WTC11 (cell line): ENCODE data around the gene CFAP74. TPM values are rescaled to one million over a fixed set of nuclear protein-coding genes. Genes with fewer than 3 reads are reported as not detected.

ENCODE experiments used
- ATAC-seq: fragments of 200-7000 bp; cut with Tn5 transposase; 2 replicates; pipeline ENCODE4 v1.10.0; 2021; ENCODE audit warnings: mild to moderate bottlenecking, moderate library complexity
- CTCF ChIA-PET: fragments of 300-600 bp; sonication (Branson Sonifier 250); formaldehyde crosslinking; loops from one replicate; lab custom pipeline; 2021; ENCODE audit warnings: antibody characterized with exemption; lab: Charles Lee
- POLR2A ChIA-PET: fragments of 350-600 bp; sonication (Branson Sonifier 250); formaldehyde crosslinking; loops from one replicate; lab custom pipeline; 2021; ENCODE audit warnings: antibody characterized with exemption; lab: Charles Lee
- DNase-seq: peaks from one replicate; pipeline ENCODE4 v3.0.0; 2021; ENCODE audit warnings: low spot score
- H3K27ac Mint-ChIP-seq: 2 replicates; pipeline ENCODE4 v1.8.0; 2021; ENCODE audit warnings: mixed read lengths
- H3K27me3 Mint-ChIP-seq: 2 replicates; pipeline ENCODE4 v1.8.0; 2021; ENCODE audit warnings: low read depth, mild to moderate bottlenecking, moderate library complexity, mixed read lengths
- H3K36me3 Mint-ChIP-seq: 2 replicates; pipeline ENCODE4 v1.8.0; 2021; ENCODE audit warnings: mixed read lengths
- H3K4me1 Mint-ChIP-seq: 2 replicates; pipeline ENCODE4 v1.8.0; 2022; ENCODE audit warnings: mixed read lengths
- H3K4me3 Mint-ChIP-seq: 2 replicates; pipeline ENCODE4 v1.8.0; 2021; ENCODE audit warnings: mild to moderate bottlenecking, moderate library complexity, mixed read lengths
- H3K9me3 Mint-ChIP-seq: 2 replicates; pipeline ENCODE4 v1.8.0; 2021; ENCODE audit warnings: mixed read lengths
- FOXK1 ChIP-seq: sonication (generic); formaldehyde crosslinking; IDR thresholded peaks from 2 replicates; pipeline ENCODE4 v1.8.0; 2022; ENCODE audit warnings: mild to moderate bottlenecking, moderate library complexity, missing genetic modification reagents
- JAZF1 ChIP-seq: fragments of 250-450 bp; sonication (Bioruptor Pico); IDR thresholded peaks from 2 replicates; pipeline ENCODE4 v1.9.0; 2021; ENCODE audit warnings: moderate library complexity, mild to moderate bottlenecking, inconsistent platforms
- NFYB ChIP-seq: sonication (generic); formaldehyde crosslinking; conservative IDR thresholded peaks from 2 replicates; pipeline ENCODE4 v1.8.0; 2022; ENCODE audit warnings: low read depth, missing genetic modification reagents
- NR3C1 ChIP-seq: sonication (generic); formaldehyde crosslinking; conservative IDR thresholded peaks from 2 replicates; pipeline ENCODE4 v1.8.1; 2023; ENCODE audit warnings: low read depth, mild to moderate bottlenecking, missing genetic modification reagents
- OVOL2 ChIP-seq: fragments of 250-450 bp; sonication (Bioruptor Pico); IDR thresholded peaks from 2 replicates; pipeline ENCODE4 v1.9.0; 2021; ENCODE audit warnings: mild to moderate bottlenecking, borderline replicate concordance
- PRRX2 ChIP-seq: fragments of 250-450 bp; sonication (Bioruptor Pico); IDR thresholded peaks from 2 replicates; pipeline ENCODE4 v1.8.0; 2021; ENCODE audit warnings: mild to moderate bottlenecking
- TCF7 ChIP-seq: sonication (generic); formaldehyde crosslinking; IDR thresholded peaks from 2 replicates; pipeline ENCODE4 v1.8.0; 2022; ENCODE audit warnings: mild to moderate bottlenecking, low read depth, missing genetic modification reagents, moderate library complexity
- total RNA-seq: library from RNA; stranded (reverse); gene quantifications from 3 replicates; pipeline ENCODE4 v1.2.3, GENCODE V29; 2021
- TF ChIP-seq, protein P1 (sequence below): sonication (generic); formaldehyde crosslinking; IDR thresholded peaks from 2 replicates; pipeline ENCODE4 v1.8.1; 2023; ENCODE audit warnings: mild to moderate bottlenecking, missing genetic modification reagents
- TF ChIP-seq, protein P2 (sequence below): sonication (generic); formaldehyde crosslinking; IDR thresholded peaks from 2 replicates; pipeline ENCODE4 v1.8.0; 2023; ENCODE audit warnings: missing genetic modification reagents, mild to moderate bottlenecking, borderline replicate concordance
- TF ChIP-seq, protein P3 (sequence below): fragments of 250-450 bp; sonication (Bioruptor Pico); IDR thresholded peaks from 2 replicates; pipeline ENCODE4 v1.9.0; 2021; ENCODE audit warnings: mild to moderate bottlenecking
- TF ChIP-seq, protein P4 (sequence below): sonication (generic); formaldehyde crosslinking; IDR thresholded peaks from 2 replicates; pipeline ENCODE4 v1.8.0; 2022; ENCODE audit warnings: mild to moderate bottlenecking, missing genetic modification reagents

Gene CFAP74
- total RNA-seq, 1 experiment from 2014 or later: 0.35 TPM

DNA sequence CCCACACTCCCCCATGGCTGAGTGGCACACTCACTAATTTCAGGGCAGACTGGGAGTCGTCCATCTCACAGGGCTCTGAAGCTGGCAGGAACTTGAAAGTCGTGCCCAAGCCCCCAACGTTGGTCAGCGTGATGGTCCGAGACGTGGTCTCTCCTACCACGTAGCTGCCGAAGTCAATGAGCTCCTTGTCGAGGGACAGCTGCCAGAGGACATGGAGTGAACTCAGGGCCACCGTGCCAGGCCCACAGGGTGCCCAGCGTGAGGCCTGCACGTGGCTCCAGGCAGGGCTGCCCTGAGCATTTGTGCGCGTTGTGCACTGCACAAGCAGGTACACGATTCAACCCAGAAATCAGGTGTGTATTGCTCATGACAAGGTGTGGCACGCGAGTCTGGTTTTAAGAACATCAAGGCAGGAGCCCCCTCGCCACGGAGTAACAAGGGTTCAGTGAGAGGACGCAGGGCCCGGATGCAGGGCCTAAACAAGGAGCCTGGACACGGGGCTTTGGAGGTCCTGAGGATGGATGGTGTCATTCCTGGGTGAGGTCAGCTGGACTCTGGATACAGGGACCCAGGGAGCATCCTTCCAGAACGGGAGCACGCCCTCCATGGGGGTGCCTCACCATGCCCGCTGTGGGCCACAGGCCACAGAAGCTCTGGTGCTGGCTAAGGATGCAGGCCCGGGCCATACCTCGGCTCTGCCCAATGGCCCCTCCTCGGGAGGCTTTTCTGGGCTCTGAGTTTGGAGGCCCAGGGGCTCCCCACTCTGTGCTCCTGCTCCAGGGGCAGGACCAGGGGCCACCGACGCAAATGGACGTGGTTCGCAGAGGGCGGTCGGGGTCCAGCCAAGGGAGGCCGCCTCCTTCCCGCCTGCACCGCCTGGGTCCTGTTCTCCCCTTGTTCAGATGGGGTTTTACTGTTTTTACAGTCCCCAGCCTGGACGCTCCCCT lies 46.7 kb downstream of the CFAP74 start:
- H3K27ac Mint-ChIP-seq: no peak overlapping the region; the same call in 1 of the 2 replicates
- peaks cover 6% of the 10 kb centered on the region for H3K9me3 Mint-ChIP-seq
- no peaks in the 10 kb centered on the region; the same call in none of the 2 replicates for H3K27me3 Mint-ChIP-seq
- H3K4me3 Mint-ChIP-seq: no peak overlapping the region
- DNase-seq: no peak
- peaks cover 20% of the 10 kb centered on the region for H3K4me1 Mint-ChIP-seq
- no peak for TF ChIP-seq PRRX2
- TF ChIP-seq, protein P1, sequence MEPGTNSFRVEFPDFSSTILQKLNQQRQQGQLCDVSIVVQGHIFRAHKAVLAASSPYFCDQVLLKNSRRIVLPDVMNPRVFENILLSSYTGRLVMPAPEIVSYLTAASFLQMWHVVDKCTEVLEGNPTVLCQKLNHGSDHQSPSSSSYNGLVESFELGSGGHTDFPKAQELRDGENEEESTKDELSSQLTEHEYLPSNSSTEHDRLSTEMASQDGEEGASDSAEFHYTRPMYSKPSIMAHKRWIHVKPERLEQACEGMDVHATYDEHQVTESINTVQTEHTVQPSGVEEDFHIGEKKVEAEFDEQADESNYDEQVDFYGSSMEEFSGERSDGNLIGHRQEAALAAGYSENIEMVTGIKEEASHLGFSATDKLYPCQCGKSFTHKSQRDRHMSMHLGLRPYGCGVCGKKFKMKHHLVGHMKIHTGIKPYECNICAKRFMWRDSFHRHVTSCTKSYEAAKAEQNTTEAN (CRISPR knock-in tag): no peak
- no peak for TF ChIP-seq TCF7
- TF ChIP-seq NR3C1 (CRISPR knock-in tag): no peak
- TF ChIP-seq FOXK1 (CRISPR knock-in tag): no peak
- TF ChIP-seq, protein P2, sequence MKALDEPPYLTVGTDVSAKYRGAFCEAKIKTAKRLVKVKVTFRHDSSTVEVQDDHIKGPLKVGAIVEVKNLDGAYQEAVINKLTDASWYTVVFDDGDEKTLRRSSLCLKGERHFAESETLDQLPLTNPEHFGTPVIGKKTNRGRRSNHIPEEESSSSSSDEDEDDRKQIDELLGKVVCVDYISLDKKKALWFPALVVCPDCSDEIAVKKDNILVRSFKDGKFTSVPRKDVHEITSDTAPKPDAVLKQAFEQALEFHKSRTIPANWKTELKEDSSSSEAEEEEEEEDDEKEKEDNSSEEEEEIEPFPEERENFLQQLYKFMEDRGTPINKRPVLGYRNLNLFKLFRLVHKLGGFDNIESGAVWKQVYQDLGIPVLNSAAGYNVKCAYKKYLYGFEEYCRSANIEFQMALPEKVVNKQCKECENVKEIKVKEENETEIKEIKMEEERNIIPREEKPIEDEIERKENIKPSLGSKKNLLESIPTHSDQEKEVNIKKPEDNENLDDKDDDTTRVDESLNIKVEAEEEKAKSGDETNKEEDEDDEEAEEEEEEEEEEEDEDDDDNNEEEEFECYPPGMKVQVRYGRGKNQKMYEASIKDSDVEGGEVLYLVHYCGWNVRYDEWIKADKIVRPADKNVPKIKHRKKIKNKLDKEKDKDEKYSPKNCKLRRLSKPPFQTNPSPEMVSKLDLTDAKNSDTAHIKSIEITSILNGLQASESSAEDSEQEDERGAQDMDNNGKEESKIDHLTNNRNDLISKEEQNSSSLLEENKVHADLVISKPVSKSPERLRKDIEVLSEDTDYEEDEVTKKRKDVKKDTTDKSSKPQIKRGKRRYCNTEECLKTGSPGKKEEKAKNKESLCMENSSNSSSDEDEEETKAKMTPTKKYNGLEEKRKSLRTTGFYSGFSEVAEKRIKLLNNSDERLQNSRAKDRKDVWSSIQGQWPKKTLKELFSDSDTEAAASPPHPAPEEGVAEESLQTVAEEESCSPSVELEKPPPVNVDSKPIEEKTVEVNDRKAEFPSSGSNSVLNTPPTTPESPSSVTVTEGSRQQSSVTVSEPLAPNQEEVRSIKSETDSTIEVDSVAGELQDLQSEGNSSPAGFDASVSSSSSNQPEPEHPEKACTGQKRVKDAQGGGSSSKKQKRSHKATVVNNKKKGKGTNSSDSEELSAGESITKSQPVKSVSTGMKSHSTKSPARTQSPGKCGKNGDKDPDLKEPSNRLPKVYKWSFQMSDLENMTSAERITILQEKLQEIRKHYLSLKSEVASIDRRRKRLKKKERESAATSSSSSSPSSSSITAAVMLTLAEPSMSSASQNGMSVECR: no peak
- no peak for TF ChIP-seq OVOL2 (CRISPR knock-in tag)
- no peak for TF ChIP-seq JAZF1 (CRISPR knock-in tag)
- TF ChIP-seq, protein P3, sequence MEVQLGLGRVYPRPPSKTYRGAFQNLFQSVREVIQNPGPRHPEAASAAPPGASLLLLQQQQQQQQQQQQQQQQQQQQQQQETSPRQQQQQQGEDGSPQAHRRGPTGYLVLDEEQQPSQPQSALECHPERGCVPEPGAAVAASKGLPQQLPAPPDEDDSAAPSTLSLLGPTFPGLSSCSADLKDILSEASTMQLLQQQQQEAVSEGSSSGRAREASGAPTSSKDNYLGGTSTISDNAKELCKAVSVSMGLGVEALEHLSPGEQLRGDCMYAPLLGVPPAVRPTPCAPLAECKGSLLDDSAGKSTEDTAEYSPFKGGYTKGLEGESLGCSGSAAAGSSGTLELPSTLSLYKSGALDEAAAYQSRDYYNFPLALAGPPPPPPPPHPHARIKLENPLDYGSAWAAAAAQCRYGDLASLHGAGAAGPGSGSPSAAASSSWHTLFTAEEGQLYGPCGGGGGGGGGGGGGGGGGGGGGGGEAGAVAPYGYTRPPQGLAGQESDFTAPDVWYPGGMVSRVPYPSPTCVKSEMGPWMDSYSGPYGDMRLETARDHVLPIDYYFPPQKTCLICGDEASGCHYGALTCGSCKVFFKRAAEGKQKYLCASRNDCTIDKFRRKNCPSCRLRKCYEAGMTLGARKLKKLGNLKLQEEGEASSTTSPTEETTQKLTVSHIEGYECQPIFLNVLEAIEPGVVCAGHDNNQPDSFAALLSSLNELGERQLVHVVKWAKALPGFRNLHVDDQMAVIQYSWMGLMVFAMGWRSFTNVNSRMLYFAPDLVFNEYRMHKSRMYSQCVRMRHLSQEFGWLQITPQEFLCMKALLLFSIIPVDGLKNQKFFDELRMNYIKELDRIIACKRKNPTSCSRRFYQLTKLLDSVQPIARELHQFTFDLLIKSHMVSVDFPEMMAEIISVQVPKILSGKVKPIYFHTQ (CRISPR knock-in tag): no peak
- TF ChIP-seq, protein P4, sequence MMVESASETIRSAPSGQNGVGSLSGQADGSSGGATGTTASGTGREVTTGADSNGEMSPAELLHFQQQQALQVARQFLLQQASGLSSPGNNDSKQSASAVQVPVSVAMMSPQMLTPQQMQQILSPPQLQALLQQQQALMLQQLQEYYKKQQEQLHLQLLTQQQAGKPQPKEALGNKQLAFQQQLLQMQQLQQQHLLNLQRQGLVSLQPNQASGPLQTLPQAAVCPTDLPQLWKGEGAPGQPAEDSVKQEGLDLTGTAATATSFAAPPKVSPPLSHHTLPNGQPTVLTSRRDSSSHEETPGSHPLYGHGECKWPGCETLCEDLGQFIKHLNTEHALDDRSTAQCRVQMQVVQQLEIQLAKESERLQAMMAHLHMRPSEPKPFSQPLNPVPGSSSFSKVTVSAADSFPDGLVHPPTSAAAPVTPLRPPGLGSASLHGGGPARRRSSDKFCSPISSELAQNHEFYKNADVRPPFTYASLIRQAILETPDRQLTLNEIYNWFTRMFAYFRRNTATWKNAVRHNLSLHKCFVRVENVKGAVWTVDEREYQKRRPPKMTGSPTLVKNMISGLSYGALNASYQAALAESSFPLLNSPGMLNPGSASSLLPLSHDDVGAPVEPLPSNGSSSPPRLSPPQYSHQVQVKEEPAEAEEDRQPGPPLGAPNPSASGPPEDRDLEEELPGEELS (CRISPR knock-in tag): no peak
- ChIA-PET POLR2A (no interaction called here), CTCF (interaction anchor here (1.1 to 11.8 kb wide), 3 partner anchors 12 to 88 kb away, joined by 3 to 312 read pairs (median 4); partner anchors contain the start of gene PRKCZ)
- no peaks in the 10 kb centered on the region for H3K36me3 Mint-ChIP-seq
- no peak for ATAC-seq

DNA sequence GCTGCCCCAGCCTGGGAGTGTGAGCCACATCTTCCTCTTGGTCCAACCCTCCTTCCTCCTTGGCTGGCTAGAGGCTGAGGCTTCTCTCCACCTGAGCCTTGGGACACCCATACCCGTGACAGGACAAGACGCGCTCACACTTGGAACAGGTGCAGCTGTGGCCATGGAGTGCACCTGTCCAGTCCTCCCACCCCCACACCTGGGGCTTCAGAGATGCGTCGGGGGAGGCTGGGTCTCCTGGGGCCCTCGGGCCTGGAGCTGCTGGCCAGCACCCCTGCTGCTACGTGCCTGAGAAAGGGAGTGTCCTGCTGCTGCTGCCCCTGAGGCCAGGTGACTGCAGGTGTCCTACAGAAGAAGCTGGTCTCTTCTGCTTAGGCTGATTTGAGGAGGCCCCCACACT lies 47.5 kb downstream of the CFAP74 start:
- ATAC-seq: no peak
- peaks cover 11% of the 10 kb centered on the region for H3K9me3 Mint-ChIP-seq
- no peak for DNase-seq
- H3K36me3 Mint-ChIP-seq: no peaks in the 10 kb centered on the region
- TF ChIP-seq NFYB (CRISPR knock-in tag): no peak
- TF ChIP-seq, all 79 proteins: peak for 0
- Mint-ChIP-seq H3K4me1 (peaks cover 15% of the 10 kb centered on the region), H3K27me3 (no peaks in the 10 kb centered on the region; the same call in none of the 2 replicates), H3K4me3 (no peak overlapping the region), H3K27ac (no peak overlapping the region)
- CTCF ChIA-PET: interaction anchor here (0.9 to 11.8 kb wide), 7 partner anchors 12 to 176 kb away, joined by 3 to 312 read pairs (median 3); partner anchors contain the start of gene PRKCZ
- POLR2A ChIA-PET: no interaction called here
